22Rv1 (cell line): ENCODE data around the gene ERN2.

Experiments used
- H3K27ac ChIP-seq: fragments of 450-650 bp; 2 replicates; pipeline ENCODE4 v1.5.1; 2017
- ZFX ChIP-seq: fragments of 450-650 bp; IDR thresholded peaks from 2 replicates; pipeline ENCODE4 v1.6.1; 2017; ENCODE audit warnings: antibody characterized with exemption, borderline replicate concordance
- TF ChIP-seq, protein P1 (sequence below): fragments of 450-650 bp; IDR thresholded peaks from 2 replicates; pipeline ENCODE4 v1.5.1; 2017; ENCODE audit warnings: mild to moderate bottlenecking

The ERN2 gene

DNA sequence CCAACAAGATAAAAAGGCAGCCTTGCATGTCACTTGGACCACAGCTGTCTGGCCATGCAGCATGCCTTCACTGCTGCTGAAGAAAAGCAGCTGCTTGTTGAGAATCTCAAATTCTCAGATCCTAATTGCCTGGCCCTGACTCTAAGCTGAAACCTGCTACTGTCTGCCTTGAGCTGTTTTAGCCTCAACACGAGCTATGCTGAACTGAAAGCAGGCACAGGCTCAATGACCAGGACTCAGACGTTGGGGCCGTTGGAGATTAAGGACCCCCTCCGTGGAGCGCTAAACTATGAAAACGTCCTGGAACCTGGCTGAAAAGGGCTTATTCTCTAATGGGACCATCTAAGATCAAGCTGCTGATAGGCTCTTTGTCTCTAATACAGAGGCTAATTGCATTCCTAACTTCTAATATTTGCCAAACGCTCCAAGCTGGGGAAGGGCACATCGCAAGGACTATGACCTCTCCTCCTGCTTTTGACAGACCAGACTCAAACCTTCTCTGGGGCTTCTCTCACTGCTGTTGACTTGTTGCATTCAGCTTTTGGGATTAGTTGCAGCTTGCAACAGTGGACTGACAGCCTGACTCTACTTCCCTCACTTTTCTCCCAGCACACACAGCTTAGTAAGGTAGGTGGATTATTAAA is 38.9 kb downstream of the ERN2 start:
- TF ChIP-seq ZFX: no peak
- TF ChIP-seq, protein P1, sequence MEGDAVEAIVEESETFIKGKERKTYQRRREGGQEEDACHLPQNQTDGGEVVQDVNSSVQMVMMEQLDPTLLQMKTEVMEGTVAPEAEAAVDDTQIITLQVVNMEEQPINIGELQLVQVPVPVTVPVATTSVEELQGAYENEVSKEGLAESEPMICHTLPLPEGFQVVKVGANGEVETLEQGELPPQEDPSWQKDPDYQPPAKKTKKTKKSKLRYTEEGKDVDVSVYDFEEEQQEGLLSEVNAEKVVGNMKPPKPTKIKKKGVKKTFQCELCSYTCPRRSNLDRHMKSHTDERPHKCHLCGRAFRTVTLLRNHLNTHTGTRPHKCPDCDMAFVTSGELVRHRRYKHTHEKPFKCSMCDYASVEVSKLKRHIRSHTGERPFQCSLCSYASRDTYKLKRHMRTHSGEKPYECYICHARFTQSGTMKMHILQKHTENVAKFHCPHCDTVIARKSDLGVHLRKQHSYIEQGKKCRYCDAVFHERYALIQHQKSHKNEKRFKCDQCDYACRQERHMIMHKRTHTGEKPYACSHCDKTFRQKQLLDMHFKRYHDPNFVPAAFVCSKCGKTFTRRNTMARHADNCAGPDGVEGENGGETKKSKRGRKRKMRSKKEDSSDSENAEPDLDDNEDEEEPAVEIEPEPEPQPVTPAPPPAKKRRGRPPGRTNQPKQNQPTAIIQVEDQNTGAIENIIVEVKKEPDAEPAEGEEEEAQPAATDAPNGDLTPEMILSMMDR: no peak
- no peak overlapping the region for H3K27ac ChIP-seq

DNA sequence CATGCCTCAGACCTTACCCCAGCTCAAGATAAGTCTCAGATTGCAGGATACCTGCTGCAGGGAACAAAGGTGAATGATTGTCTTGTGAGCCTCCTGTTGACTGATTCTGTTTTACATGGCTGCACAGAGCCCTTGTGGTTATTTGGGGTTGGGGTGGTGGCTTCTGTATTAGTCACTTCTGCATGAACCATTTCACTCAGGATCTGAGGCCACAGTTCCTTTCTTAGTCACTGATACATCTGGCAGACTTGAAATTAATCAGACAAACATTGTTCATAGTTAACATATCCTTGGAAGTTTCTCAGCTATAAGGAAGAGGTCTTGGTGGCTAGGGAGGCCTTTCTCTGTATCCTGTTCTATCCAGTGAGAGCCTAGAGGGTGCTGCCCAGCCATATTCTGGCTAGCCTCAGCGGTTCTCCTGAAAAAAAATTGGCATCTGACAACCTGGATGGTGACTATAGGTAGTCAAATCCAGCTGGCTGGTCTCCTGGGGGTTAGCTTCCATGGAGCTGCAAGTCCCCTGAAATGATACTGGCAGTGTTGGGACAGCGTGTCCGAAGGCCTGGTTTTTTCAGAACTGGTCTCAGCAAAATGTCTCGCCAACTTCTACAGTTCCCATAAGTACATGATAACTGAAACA is 42.8 kb downstream of the ERN2 start:
- TF ChIP-seq ZFX: no peak
- H3K27ac ChIP-seq: no peak overlapping the region

DNA sequence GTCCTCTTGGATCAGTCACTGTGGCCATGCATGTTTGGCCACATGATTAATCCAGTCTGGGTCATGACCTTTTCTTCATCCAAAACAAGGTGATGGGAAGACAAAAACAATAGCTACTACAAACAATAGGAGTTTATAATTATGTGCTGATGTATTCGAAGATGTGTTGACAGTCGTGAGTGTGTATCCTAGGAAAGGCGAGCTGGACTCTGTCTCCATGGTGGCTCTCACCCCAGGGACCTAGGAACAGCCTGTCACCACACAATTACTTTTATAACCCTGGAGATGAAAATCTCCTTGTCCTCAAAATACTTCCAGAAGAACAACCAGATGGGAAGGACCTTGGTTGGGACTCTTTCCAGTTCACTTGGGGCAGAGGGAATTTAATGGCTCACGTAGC is 44.1 kb downstream of the ERN2 start:
- H3K27ac ChIP-seq: no peak overlapping the region
- no peak for TF ChIP-seq ZFX
- TF ChIP-seq, protein P1: no peak

DNA sequence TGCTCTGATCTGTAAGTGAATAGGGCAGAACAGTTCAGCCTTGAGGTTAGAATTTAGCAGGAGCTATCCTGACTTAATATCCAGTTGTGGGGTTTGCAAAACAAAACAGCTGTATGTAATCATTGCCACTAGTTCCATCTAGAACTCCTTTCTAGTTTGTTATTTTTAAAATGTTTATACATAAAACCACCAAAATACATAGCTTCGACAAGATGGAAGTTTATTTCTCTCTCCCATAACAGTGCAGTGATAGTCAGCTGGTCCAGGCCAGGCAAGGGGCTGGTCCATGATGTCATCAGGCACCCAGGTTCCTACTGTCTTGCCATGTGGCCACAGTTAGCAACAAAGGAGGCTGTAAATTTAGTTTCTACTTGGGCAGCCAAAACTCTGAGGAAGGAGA is 44.8 kb downstream of the ERN2 start:
- TF ChIP-seq, protein P1: no peak
- TF ChIP-seq ZFX: no peak
- H3K27ac ChIP-seq: no peak overlapping the region

DNA sequence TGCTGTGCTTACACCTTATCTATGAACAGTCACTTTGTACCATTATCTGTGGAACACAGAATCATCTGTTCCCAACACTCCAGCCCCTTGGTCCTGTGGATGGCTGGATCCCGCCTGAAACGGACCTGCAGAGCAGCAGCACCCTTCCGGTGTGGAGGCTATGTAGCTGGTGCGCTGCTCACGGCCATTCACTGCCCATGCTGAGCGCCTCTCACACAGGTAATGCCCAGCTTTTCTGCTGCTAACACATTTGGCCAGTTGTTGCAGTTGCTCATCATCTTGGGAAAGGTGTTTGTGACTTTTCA is 45.7 kb downstream of the ERN2 start:
- TF ChIP-seq, protein P1: no peak
- TF ChIP-seq ZFX: no peak
- H3K27ac ChIP-seq: no peak overlapping the region

DNA sequence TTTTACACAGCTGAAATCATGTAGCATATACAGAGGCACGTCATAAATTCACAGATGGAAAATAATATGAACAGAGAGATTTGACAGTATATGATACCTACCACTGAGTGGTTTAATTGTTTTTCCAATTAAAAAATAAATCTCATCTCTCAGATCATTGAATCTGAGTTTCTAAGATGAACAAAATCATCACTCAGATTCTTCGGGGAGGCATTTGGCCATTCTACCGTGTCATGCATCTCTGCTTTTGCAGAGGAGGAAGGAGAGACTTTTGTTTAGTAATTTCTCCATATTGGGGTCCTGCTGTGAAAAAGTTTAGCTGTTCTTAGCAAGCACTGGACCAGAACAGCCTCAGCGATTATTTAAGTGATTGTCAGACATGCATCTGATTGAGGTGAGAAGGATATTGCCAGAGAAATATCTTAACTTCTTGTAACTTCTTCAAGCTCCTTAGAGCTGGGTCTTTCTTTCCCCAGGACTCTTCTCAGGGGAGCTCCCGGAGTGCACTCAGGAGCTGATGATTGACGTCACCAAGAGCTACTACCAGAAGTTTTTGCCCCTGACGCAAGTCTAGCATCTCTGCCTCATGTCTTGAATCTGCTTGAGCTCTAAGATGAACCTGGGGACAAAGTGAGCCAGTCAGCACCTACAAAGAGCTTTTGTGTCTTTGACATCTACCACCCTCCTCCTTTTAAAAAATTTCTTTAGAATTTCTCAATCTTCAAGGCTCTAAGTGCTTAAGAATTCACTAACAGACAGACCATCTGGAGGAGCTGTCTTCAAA is 46.3 kb downstream of the ERN2 start:
- no peak overlapping the region for H3K27ac ChIP-seq
- no peak for TF ChIP-seq ZFX
- TF ChIP-seq, protein P1: no peak

DNA sequence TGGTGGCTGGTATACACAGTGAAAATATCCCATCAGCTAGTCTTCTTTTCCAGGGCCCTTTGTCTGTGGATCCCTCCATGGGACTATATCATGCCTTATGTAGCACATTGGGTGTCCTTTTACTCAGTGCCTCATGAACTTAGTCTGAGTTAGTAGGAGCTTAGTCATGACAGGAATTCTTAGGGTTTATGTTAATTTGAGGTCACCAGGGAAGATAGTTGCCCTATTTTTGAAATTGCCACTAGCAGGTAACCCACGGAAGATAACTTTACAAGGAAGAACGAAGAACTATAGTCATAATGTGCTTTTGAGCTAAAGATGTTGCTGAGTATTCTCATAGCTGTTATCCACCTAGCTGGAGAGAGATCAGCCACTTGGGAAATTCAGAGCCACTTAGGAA is 49.1 kb downstream of the ERN2 start:
- TF ChIP-seq, protein P1: no peak
- TF ChIP-seq ZFX: no peak
- no peak overlapping the region for H3K27ac ChIP-seq
